Renal pelvis (tissue), 4 donors: ENCODE results near the gene PACRG. TPM values are rescaled to one million over a fixed set of nuclear protein-coding genes. Genes with fewer than 3 reads are reported as not detected.

ENCODE experiments used
- DNase-seq: peaks from one replicate; pipeline ENCODE4 v3.0.0-alpha.2; 2013
- polyA plus RNA-seq, 3 donors: library from polyadenylated mRNA; unstranded; fragments of 120-200 nt; gene quantifications; one replicate each; pipeline ENCODE4 v1.2.1, GENCODE V29; 2013; ENCODE audit not compliant: insufficient read length in 3 of 3

The PACRG gene
- polyA plus RNA-seq, 3 donors: 14.8 to 18.3 (median 16.1) TPM

GRCh38 chr6:163197839-163198238, 470.1 kb downstream of the PACRG start:
- no peak for DNase-seq

- DNase-seq: no peak
These were observed 470.6 kb downstream of the PACRG start for GRCh38 chr6:163198396-163198795.

DNA sequence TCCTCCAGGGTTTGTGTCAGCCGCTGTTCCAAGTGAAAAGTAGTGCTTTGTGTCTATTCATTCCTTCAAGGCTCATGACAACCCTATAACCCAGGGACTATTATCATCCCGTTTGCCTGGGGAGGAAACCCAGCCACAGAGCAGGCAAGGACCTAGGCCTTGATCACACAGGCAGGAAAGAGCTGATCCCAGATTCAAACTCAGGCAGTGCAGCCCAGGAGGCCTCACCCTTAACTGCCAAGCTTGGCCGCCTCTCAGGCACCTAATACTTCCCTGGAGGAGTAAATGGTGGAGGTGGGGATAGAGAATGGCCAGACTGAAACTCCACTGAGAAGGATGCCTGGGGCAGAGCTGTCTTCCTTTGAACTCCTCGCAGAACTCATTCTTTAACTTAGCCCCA, 471.6 kb downstream of the PACRG start:
- no peak for DNase-seq

DNA sequence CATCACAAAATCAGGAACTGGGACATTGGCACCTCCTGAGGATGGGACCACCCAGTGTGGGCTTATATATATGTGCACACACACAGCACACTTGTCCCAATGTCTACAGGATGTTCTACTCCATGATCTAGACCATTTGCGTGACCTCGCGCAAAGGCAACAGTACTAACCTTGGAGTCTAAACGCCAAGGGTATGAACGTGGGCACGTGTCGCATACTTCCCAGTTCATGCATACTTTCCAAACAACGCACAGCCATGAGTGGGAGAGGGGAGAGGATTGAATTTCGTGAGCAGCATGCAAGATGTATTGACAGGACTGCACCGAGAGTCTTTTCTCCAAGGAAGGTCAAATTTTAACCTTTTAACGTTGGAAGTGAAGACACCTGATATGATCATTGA, 472.5 kb downstream of the PACRG start:
- no peak for DNase-seq

DNA sequence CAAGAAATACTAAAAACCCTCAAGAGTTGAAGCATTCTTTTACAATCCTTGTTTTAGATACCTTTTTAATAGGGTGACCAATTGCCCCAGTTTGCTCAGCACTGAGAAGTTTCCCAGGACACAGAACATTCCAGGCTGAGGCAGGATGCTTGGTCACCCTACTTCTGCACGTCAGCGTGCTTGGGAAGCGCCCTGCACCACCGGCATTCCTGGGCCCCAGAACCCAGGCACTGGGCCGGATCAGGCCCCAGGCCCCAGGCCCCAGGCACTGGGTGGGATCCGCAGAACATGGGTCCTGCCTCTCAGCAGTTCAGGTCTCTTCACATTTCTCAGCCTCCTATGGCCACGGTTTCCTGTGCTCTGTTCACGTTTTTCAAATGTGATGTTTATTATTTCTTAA, 472.9 kb downstream of the PACRG start:
- no peak for DNase-seq

GRCh38 chr6:163201855-163202254, 474.1 kb downstream of the PACRG start:
- DNase-seq: no peak

- no peak for DNase-seq
These were observed 478.4 kb downstream of the PACRG start for GRCh38 chr6:163206196-163206595.

- DNase-seq: no peak
These were observed 479.9 kb downstream of the PACRG start for GRCh38 chr6:163207431-163208383.

GRCh38 chr6:163209005-163209404, 481.2 kb downstream of the PACRG start:
- DNase-seq: no peak

GRCh38 chr6:163212123-163212522, 484.3 kb downstream of the PACRG start:
- no peak for DNase-seq

- DNase-seq: no peak
These were observed 486.5 kb downstream of the PACRG start for GRCh38 chr6:163214259-163214658.

DNA sequence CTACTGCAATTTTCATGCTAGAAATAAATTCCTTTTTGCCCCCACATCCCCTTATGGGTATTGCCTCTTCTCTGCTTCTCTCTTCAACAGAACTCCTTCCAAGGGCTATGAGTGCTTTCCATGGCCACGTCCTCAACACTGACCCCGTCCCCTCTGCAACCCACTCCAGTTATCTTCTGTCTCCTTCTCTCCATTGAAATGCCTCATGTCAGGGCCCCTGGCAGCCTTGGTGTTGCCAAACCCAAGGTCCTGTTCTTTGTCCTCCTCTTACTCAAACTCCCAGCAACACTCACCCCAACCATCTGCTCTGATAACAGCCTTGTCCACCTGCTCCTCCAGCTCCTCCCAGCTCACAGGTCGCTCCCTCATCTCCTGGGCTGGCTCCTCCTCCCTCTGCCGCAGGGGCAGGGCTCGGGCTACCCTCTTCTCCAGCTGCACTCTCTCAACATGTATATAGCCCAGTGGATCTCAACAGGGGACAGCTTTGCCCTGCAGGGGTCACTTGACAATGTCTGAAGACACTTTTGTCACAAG, 490.7 kb downstream of the PACRG start:
- no peak for DNase-seq

- no peak for DNase-seq
These were observed 498.5 kb downstream of the PACRG start for GRCh38 chr6:163226181-163226835.

- no peak for DNase-seq
These were observed 499.2 kb downstream of the PACRG start for GRCh38 chr6:163226836-163227485.

GRCh38 chr6:163228041-163228440, 500.3 kb downstream of the PACRG start:
- DNase-seq: no peak

DNA sequence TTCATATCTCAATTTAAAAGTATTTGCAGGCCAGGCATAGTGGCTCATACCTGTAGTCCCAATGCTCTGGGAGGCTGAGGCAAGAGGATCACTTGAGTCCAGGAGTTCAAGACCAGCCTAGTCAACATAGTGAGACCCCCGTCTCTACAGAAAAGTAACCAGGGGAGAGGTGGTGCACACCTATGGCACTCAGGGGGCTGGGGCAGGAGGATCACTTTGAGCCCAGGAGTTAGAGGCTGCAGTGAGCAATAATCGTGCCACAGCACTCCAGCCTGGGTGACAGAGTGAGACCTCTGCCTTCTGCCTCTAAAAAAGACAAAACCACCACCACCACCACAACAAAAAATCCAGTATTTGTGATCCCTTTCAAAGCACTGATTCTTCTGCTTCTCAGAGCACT, 501.3 kb downstream of the PACRG start:
- DNase-seq: no peak

DNA sequence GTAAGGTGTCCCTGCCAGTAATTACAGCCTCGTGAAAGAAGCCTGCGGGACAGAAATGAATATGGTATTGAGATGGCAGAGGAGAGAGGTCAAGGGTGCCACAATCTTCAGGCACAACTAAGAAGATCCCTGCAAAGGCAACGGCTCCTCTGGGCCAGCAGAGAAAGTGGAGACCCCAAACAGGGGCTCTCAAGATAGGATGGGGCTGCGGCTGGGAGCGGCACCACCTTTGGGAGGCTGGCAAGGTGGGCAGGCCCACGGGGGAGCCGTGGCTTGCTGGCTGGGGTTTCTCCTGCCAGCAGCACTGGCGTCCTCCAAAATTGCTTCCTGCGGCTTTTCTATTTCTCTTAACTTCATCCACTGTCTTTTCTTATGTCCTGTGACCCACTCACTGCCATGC, 503.1 kb downstream of the PACRG start:
- DNase-seq: no peak

GRCh38 chr6:163231356-163232014, 503.7 kb downstream of the PACRG start:
- no peak for DNase-seq

DNA sequence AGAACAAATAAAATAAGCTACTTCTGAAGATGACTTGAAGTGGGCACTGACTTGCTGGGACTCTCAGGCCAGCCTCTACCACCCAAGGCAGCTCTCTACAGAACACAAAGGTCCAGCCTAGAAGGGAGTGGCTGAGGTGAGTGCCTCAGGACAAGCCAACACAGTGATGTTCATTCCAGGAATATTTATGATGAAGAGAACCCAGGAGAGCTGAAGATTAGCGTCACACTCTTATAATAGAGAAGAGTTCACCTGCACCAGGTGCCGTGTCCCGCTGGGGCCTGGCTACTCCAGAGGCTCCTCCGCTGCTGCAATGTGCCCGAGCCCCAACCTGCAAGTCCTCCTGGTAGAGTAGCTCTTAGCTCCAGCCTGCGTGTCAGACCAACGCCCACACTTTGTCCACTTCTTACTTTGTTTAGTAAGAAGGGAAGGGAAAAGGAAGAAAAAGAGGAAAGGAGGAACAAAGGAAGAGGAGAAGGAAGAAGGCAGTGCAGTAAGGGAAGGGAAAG, 504.3 kb downstream of the PACRG start:
- no peak for DNase-seq

- no peak for DNase-seq
These were observed 504.9 kb downstream of the PACRG start for GRCh38 chr6:163232649-163233048.

GRCh38 chr6:163237110-163237509, 509.3 kb downstream of the PACRG start:
- no peak for DNase-seq
